SK-N-SH treated with all-trans-retinoic acid at 6 μM for 48 hours (cell line): ENCODE measurements around the gene CPSF6.

Experiments
- ATAC-seq: fragments of 200-7000 bp; cut with Tn5 transposase; 3 replicates; pipeline ENCODE4 v1.9.1; 2020; ENCODE audit warnings: mild to moderate bottlenecking, moderate library complexity
- BACH2 ChIP-seq: fragments of 250-450 bp; sonication (Bioruptor Pico); IDR thresholded peaks from 2 replicates; pipeline ENCODE4 v1.9.0; 2021; ENCODE audit warnings: mild to moderate bottlenecking, borderline replicate concordance
- CREB5 ChIP-seq: fragments of 250-450 bp; sonication (Bioruptor Pico); IDR thresholded peaks from 2 replicates; pipeline ENCODE4 v1.5.1; 2020; ENCODE audit warnings: low read depth, mild to moderate bottlenecking, moderate library complexity
- CSDC2 ChIP-seq: fragments of 250-450 bp; sonication (Bioruptor Pico); IDR thresholded peaks from 2 replicates; pipeline ENCODE4 v1.5.0; 2020; ENCODE audit warnings: mild to moderate bottlenecking, moderate library complexity
- CSRNP3 ChIP-seq: fragments of 250-450 bp; sonication (Bioruptor Pico); IDR thresholded peaks from 2 replicates; pipeline ENCODE4 v1.5.1; 2021; ENCODE audit warnings: mild to moderate bottlenecking, moderate library complexity
- ESRRG ChIP-seq: fragments of 250-450 bp; sonication (Bioruptor Pico); IDR thresholded peaks from 2 replicates; pipeline ENCODE4 v1.6.1; 2021; ENCODE audit warnings: mild to moderate bottlenecking
- GLIS3 ChIP-seq: fragments of 250-450 bp; sonication (Bioruptor Pico); IDR thresholded peaks from 2 replicates; pipeline ENCODE4 v1.5.0; 2020; ENCODE audit warnings: mild to moderate bottlenecking, moderate library complexity
- OSR1 ChIP-seq: fragments of 250-450 bp; sonication (Bioruptor Pico); IDR thresholded peaks from 2 replicates; pipeline ENCODE4 v1.8.0; 2022; ENCODE audit warnings: moderate library complexity, mild to moderate bottlenecking, inconsistent platforms
- PATZ1 ChIP-seq: fragments of 250-450 bp; sonication (Bioruptor Pico); IDR thresholded peaks from 2 replicates; pipeline ENCODE4 v1.8.0; 2020; ENCODE audit warnings: mild to moderate bottlenecking, moderate library complexity, borderline replicate concordance
- POU6F1 ChIP-seq: fragments of 250-450 bp; sonication (Bioruptor Pico); IDR thresholded peaks from 2 replicates; pipeline ENCODE4 v1.8.0; 2021; ENCODE audit warnings: low read depth, mild to moderate bottlenecking, moderate library complexity, borderline replicate concordance
- PPARA ChIP-seq: fragments of 250-450 bp; sonication (Bioruptor Pico); IDR thresholded peaks from 2 replicates; pipeline ENCODE4 v1.5.0; 2020; ENCODE audit warnings: mild to moderate bottlenecking, borderline replicate concordance
- RARB ChIP-seq: fragments of 250-450 bp; sonication (Bioruptor Pico); IDR thresholded peaks from 2 replicates; pipeline ENCODE4 v1.8.0; 2021; ENCODE audit warnings: mild to moderate bottlenecking, moderate library complexity
- SNAI2 ChIP-seq: fragments of 250-450 bp; sonication (Bioruptor Pico); IDR thresholded peaks from 2 replicates; pipeline ENCODE4 v1.5.0; 2020; ENCODE audit warnings: mild to moderate bottlenecking, moderate library complexity
- TCF4 ChIP-seq: fragments of 250-450 bp; sonication (Bioruptor Pico); IDR thresholded peaks from 2 replicates; pipeline ENCODE4 v1.8.0; 2021; ENCODE audit warnings: mild to moderate bottlenecking, moderate library complexity, borderline replicate concordance
- TOX ChIP-seq: fragments of 250-450 bp; sonication (Bioruptor Pico); IDR thresholded peaks from 2 replicates; pipeline ENCODE4 v1.8.0; 2021; ENCODE audit warnings: mild to moderate bottlenecking, moderate library complexity, borderline replicate concordance
- TSHZ2 ChIP-seq: fragments of 250-450 bp; sonication (Bioruptor Pico); IDR thresholded peaks from 2 replicates; pipeline ENCODE4 v1.5.0; 2020; ENCODE audit warnings: mild to moderate bottlenecking, moderate library complexity
- ZFP3 ChIP-seq: fragments of 250-450 bp; sonication (Bioruptor Pico); IDR thresholded peaks from 2 replicates; pipeline ENCODE4 v1.5.0; 2020; ENCODE audit warnings: mild to moderate bottlenecking, moderate library complexity
- ZNF565 ChIP-seq: fragments of 450-650 bp; formaldehyde crosslinking; conservative IDR thresholded peaks from 2 replicates; pipeline ENCODE4 v1.5.0; 2020; ENCODE audit warnings: low read depth, mild to moderate bottlenecking, moderate library complexity
- ZNF70 ChIP-seq: fragments of 450-650 bp; formaldehyde crosslinking; IDR thresholded peaks from 2 replicates; pipeline ENCODE4 v1.5.0; 2020; ENCODE audit warnings: mild to moderate bottlenecking, moderate library complexity
- ZNF8 ChIP-seq: fragments of 450-650 bp; formaldehyde crosslinking; IDR thresholded peaks from 2 replicates; pipeline ENCODE4 v1.5.0; 2020; ENCODE audit warnings: mild to moderate bottlenecking, moderate library complexity

CPSF6 gene

GRCh38 chr12:69254046-69254445 lies 14.7 kb downstream of the CPSF6 start:
- no peak for TF ChIP-seq RARB (CRISPR knock-in tag)
- TF ChIP-seq CSRNP3 (CRISPR knock-in tag): no peak
- TF ChIP-seq POU6F1: no peak
- TF ChIP-seq CSDC2: no peak
- no peak for TF ChIP-seq CREB5 (CRISPR knock-in tag)
- TF ChIP-seq ESRRG (CRISPR knock-in tag): no peak
- no peak for TF ChIP-seq ZFP3 (CRISPR knock-in tag)
- ATAC-seq: peak; percentile 62

- TF ChIP-seq ESRRG (CRISPR knock-in tag) (no peak), CSRNP3 (CRISPR knock-in tag) (no peak), SNAI2 (no peak), PATZ1 (no peak), PPARA (CRISPR knock-in tag) (no peak), CREB5 (CRISPR knock-in tag) (no peak), ZFP3 (CRISPR knock-in tag) (no peak), BACH2 (CRISPR knock-in tag) (no peak), TSHZ2 (CRISPR knock-in tag) (no peak), CSDC2 (no peak), POU6F1 (no peak), TCF4 (CRISPR knock-in tag) (no peak), GLIS3 (no peak), OSR1 (CRISPR knock-in tag) (no peak), ZNF70 (no peak), ZNF565 (CRISPR knock-in tag) (no peak), TOX (CRISPR knock-in tag) (no peak), ZNF8 (CRISPR knock-in tag) (no peak)
- ATAC-seq: no peak
These were observed 15.5 kb downstream of the CPSF6 start for GRCh38 chr12:69254862-69255261.
